ENCODE measurements around the gene CUBN.

Gene CUBN

DNA sequence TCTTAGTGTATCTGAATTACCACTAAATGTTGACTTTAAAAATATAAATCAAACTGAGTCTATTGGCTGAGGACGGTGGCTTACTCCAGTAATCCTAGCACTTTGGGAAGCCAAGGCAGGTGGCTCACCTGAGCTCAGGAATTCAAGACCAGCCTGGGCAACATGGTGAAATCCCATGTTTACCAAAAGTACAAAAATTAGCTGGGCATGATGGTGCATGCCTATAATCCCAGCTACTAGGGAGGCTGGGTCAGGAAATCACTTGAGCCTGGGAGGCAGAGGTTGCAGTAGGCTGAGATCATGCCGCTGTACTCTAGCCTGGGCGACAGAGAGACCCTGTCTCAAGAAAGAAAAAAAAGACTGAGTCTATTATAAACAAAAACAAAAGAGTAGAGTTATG, 205.9 kb downstream of the CUBN start:
- DNase-seq (ENCODE audit: low read depth in 2 of 3, low spot score in 1 of 3) = no peak

DNA sequence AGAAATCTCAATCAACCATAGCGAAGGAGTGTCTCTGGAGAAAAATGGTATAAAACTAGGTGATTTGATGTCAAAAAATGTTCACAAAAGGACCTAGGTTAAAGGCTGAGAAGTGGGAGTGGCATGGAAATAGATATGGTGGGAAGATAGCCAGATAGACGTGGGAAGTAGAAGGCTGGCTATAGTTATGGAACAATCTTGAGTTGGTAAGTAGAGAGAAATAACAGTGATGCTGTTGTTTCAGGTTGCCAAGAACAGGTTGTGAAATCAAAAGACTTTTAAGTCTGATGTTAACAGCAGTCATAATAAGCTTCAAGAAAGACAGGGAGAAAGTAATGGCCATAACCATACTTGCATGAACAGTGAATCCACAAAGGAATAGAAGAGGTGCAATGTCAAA, 206.3 kb downstream of the CUBN start:
- DNase-seq (ENCODE audit: low read depth in 2 of 3, low spot score in 1 of 3) = no peak

DNA sequence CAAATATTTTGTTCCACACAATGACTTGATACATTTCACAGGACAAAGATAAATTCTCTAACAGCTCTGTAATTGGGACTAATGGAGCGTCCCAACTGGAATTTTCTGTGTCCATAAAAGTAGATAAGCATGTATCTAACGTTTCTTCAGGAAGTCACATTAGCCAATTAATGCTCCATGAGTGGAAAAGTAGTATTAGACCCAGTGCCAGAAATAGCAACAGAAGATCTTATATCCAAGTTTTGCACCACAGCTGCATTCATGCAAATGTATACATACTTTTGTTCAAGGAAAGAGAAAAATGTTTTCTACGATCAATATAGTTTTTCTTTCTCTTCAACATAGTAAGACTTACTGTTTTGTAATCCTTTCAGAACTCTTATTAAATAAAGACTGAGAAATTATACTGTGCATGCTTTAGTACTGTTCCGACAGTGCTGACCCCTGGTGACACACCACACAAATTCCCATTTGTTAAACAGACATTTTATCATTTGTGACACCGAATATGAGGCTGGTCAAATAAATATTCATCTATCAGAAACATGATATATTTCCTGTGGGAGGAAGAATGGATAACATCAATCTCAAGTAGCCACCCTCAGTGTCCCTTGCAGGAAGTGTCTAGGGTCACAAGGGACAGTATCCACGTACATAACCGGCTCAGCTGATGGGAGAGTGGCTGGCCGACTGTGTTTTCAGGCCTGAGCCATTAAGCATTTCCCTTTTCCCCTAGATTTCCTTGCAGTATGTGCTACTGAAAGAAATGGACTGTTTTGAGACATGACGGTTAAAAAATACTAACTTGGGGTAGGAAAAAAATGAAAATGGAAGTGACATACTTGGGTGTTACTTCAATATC, 210.3 kb downstream of the CUBN start:
- DNase-seq (ENCODE audit: low read depth in 2 of 3, low spot score in 1 of 3) = no peak

DNA sequence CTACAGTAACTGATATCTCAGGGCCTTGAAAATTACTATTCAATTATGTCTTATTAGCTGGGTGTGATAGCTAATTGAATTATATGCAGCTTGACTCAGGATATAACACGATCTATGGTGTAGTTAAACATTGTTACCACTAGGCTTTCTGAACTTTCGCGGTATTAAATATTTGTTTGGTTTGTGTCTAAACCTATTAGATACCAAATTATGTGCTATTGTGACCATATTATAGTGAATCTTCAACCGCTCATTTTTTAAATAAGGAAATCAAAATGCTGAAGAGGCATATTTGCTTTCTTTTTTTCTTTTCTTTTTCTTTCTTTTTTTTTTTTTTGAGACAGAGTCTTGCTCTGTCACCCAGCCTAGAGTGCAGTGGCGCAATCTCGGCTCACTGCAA, 213.1 kb downstream of the CUBN start:
- DNase-seq (ENCODE audit: low read depth in 2 of 3, low spot score in 1 of 3) = no peak

DNA sequence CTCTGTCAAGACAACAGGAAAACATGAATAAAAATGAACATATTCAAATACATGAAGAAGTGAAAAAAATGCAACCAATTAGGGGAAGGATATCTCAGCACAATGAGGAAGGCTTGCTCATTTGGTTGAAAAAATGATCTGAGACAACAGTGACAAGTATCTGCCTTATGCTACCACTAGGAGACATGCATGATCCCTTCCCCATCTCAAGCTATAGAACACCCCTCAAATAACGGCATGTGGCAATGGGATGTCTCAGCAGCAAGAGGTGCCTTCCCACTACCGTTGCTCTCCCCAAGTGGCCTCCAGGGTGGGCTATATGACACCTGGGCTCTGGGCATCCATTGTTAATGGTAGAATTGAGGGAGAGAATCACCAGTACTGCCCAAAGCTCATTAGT, 214.3 kb downstream of the CUBN start:
- no peak for DNase-seq (ENCODE audit: low read depth in 2 of 3, low spot score in 1 of 3)

DNA sequence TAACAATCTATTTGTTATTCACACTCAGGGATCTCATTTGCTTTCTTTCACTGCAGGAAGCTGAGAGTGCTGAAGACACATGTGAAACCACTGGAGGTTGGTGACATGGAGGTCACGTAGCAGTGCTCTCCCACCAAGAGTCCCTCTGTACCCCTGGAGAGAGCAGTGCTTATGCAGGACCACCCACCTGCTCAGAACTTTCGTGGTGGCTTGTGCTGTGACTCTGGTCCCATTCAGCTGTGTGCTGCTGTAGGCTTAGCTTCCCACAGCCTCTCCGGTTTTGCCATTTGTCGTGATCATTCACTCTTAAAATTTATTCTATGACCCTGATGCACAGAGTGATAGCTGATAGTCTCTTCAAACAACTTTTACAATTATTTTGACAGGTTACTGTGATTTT, 216.3 kb downstream of the CUBN start:
- no peak for DNase-seq (ENCODE audit: low read depth in 2 of 3, low spot score in 1 of 3)

DNA sequence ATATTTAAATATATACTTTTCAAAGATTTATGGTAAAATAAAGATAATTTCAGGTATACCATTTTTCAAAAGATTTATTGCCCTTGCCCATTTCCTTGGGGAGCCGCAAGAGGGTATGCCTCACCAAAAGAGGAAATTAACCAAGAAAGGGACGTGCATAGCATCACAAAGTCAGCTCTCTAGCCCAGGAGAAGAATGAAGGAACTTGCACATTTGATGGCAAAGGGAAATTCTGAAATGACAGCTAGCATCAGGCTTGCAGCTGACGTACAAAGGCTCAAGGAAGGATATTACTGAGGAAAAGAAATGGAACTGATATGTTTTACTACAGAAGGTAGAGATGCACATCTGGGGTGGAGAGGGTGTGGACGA, 218.8 kb downstream of the CUBN start:
- DNase-seq (ENCODE audit: low read depth in 2 of 3, low spot score in 1 of 3) = no peak

DNA sequence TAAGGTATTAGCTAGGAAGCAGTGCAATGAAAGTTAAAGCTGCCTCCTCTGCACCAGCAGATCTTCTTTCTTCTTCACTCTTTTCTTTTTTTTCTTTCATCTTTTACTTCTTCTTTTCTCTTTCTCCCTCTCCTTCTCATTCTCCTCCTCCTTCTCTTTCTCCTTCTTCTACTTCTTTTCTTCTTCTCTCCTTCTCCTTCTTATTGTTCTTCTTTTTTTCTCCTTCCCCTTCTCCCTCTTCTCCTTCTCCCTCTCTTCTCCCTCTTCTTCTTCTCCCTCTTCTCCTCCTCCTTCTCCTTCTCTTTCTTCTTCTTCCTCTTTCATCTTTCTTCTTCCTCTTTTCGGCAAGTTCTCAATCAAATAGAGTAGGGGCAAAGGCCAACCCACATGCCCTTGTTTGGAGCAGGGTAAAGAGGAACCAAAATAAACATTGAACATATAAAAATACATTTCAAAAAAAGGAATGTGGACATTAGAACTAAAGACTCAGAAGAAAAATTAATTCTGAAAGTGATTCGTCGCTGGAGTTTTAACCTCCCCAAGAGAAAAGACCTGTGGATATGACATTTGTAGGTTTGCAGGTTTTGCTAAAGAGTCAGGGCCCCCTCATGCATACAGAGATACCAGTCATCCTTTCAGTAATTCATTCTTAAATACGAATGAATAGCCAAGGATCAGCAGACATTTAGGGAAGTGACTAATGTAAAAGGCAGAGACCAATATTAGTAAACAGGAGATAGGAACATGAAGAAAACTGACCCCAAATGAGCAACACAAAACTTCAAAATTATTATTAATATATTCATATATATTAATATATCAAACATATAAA, 219.4 kb downstream of the CUBN start:
- no peak for DNase-seq (ENCODE audit: low read depth in 2 of 3, low spot score in 1 of 3)

DNA sequence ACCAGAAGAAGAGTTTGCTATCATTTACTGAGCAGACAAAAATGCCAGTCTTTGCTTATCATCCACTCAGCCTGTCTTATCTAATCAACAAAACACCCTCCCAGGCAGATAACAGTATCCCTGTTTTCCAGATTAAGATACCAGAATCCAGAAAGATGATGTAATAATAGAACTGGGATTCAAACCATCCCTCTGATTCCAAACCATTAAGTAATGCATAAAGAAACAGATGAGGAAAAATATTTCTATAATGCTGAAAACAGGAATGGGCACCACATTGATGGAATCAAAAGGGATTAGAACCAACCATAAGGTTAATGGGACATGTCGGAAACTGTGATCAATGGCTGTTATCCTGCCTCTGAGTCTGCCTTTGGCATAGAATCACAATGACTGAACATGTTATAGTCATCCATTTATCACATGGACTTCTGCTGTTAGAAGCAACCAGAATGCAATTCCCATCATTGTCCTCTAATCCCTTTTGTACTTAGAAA, 220.3 kb downstream of the CUBN start:
- no peak for DNase-seq (ENCODE audit: low read depth in 2 of 3, low spot score in 1 of 3)

DNA sequence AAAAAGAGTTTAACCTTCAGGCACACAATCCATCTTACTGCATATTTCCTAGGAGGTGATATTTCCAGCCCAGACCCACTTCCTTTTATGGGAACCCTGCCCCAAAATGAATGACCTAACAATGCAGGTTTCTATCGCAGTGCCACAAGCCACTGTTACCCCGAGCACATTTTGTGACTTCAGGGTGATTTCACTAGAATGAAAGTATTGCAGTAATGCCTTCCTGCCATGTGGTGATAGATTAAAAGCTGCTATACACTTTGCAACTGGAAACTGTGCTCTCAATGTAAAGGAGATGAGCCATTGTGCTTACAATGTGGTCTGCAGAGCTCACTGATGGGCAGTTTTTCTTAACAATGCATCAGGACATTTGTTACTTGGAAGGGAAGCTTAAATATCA, 221.9 kb downstream of the CUBN start:
- no peak for DNase-seq (ENCODE audit: low read depth in 2 of 3, low spot score in 1 of 3)

DNA sequence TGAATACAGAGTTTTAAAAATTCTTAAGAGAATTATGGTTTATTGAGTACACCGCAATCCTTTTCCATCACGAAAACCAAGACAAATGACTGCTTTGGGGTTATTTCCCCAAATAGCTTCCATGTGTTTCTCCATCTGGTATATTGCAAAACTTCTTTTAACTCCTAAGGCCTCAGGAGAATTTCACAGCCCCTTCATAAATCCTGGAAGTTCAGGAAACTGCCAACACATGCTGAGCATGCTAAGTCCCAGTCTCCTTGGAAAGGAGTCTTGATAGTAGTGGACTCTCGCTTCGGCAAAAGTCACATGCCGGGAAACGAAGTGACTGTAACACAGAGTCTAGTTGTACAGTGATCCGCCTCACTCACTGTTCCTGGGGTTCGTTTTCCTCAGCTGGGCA, 224.3 kb downstream of the CUBN start:
- no peak for DNase-seq (ENCODE audit: low read depth in 2 of 3, low spot score in 1 of 3)

DNA sequence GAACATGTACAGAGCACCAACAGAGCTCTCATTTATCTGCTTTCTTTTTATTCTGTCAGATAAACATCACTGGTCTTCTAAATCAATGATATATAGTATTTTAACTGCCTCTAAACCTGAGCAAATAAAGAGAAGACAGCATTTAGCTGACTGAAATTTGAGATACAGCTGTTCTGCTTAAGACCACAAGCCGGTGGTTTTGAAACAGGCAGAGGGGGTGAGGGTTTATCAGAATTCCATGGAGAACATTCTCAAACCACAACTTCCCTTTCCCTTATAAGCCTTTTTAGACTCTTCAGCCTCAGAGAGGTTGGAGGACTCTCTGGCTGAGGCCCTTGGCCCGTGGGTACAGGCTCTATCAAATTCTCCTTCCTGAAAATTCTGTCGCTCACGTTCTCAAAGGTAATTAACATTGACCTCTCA, 225.0 kb downstream of the CUBN start:
- no peak for DNase-seq (ENCODE audit: low read depth in 2 of 3, low spot score in 1 of 3)

DNA sequence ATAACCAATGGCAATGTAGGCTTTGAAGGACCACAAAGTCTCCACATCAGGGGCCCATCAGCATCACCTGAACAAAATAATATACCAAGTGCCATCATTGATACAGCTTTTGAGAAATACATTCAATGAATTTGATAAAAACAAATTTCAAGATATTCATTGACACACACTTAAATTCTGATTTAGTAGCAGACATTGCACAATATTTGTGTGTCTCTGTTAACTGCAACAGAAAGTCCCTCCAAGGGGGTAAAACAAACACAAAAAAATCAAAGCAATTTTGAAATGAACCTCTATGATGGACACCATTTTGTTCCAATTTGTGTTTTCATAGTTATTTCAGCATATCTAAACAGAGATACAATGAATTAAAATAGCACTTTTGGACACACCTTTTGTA, 225.6 kb downstream of the CUBN start:
- DNase-seq (ENCODE audit: low read depth in 2 of 3, low spot score in 1 of 3) = no peak

DNA sequence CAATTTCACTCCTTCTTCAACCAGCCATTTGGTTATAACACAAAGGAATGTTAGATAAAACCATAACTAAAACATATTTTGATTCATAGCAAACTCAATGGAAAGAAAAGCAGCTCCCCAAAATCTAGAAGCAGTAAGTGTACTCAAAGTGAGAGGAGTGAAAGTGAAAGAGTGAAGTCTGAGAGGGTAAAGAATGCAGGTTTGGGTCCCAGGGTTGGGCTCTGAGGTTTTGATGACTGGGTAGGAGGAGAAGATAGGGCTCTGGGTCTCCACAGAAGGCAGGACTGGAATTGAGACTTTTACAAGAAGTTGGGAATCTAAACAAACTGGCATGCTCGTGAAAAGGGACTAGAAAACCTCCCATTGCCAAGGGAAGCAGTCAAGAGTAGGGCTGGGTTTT, 227.0 kb downstream of the CUBN start:
- DNase-seq (ENCODE audit: low read depth in 2 of 3, low spot score in 1 of 3) = peak in 1 of 3 donors; percentile 8

DNA sequence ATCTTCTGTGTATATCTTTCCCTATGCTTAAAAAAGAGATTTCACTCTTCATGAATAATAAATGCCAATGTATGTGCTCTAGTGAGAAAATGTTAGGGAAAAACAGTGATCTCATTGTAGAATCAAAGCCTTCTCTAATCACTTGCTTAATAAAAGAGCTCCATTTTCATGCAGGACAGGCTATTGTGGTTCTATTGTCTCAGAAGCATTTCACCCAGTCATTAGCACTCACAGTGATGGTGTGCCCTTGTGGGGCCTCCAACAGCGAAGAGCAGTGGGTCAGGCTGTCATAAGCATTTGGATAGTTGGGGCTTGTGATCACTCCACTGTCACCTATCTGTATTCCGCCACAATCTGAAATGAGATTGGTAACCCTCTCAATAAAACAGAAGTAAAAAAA, 228.5 kb downstream of the CUBN start:
- no peak for DNase-seq (ENCODE audit: low read depth in 2 of 3, low spot score in 1 of 3)

DNA sequence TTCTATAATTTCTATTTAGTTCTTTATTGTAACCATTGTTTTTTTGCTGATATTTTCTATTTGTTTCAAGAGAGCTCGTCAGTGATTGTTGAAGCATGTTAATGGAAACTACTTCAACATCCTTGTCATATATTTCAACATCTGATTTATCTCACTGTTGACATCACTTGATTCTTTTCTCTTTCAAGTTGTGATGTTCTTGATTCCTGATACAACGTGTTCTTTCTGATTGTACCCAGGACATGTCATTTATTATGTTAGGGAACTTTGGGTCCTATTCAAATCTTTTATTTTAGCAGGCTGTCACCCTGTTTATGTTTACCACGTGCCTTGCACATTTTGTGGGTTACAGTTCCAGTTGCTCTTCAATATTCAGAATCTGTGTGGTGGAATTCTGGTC, 232.6 kb downstream of the CUBN start:
- DNase-seq (ENCODE audit: low read depth in 2 of 3, low spot score in 1 of 3) = no peak

DNA sequence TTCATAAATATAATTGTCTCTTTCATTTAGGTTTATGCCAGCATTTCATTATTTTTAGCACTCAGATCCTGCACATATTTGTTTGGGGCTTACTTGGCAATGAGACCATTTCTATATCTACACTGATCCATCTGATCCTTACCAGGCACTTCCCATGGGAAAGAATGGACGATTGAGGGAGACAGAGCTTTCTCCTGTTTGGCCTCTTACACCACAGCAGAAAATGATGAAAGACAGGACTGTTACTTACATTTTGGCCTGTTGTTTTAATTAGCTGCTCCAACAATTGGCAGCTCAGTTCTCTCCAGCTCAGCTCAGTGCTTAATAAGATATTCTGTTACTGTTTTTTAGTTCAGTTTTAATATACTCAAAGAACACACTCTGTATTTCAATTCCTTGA, 234.8 kb downstream of the CUBN start:
- no peak for DNase-seq (ENCODE audit: low read depth in 2 of 3, low spot score in 1 of 3)

DNA sequence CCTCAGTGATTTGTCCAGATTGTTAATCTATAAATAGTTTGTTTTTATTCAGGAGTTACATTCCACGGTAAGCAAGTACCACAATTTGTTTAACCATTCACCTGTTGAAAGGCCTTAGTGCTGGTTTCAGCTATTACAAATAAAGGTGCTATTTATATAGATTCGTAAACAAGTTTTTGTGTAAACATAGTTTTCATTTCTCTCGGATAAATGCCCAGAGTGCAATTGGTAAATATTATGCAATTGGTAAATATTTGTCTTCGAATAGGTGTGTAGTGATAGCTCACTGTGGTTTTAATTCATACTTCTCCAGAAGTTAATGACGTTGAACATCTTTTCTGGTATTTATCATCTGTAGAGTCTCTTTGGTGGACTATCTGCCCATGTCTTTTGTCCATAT, 235.9 kb downstream of the CUBN start:
- no peak for DNase-seq (ENCODE audit: low read depth in 2 of 3, low spot score in 1 of 3)

DNA sequence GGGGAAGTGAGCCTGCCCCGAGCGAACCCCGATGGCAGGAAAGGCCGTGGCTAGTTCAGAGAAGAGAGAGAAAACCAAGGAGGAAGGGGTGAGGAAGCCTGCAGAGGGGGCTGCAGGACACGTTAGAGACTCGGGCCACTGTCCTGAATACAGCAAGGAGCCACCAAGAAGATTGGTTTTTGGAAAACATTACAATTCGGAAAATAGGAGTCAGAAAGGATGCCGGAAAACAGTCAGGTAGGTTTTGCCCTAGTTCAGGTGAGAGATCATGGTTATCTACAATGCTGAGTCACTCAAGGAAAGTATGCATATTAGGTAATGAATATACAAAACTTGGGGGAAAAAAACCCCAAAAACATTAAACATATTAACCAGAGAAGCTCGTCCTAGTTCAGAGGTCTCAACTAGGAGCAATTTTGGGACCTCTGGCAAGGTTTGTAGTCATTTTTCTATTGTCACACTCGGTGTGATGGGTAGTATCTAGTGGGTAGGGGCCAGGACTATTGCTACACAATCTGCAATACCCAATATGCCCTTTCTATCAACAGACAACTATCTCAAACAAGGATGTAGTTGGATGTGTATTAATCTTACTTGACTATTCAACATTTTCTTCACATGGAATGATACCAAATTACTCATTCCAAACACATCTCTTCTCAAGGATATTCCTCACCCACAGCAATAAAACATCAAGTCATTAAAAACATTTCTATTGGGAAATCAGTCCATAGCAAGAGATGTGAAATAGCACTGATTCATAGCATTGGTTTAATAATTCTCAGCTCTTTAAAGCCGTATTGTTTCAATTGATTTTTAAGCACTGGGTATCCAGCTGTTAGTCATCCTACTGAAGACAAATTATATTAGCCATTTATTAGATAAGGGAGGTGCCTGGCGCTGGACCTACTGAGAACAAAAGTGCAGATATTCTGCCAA, 238.0 kb downstream of the CUBN start:
- peak; percentile 25 to 42 (median 40) for DNase-seq (ENCODE audit: low read depth in 2 of 3, low spot score in 1 of 3)

DNA sequence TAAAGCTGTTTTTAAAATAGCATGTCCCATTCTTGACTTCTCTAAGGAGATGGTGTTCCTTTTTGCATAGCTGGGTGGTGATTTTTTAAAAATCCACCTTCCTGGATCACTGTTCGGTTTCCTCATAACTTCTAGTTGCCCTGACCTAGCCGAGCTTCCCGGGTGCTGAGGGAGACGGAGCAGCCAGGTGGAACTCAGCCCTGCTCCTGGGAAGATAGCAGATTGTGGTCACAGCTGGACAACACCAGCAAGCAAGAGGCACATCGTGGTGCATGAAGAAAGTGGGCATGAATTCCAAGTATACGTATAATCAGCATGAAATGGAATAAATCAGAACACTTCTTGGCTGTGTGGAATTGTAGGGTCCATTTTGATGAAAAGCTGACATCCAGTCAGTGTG, 238.9 kb downstream of the CUBN start:
- no peak for DNase-seq (ENCODE audit: low read depth in 2 of 3, low spot score in 1 of 3)

DNA sequence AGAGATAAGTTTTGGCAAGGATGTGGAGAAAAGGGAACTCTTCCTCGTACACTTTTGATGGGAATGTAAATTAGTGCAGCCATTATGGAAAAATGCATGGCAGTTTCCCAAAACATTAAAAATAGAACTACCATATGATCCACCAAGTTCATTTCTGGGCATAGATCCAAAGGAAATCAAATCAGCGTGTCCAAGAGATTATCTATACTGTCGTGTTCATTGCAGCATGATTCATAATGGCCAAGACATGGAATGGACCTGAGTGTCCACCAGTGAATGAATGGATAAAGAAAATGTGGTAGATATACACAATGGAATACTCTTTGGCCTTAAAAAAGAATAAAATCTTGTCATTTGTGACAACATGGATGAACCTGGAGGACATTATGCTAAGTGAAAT, 242.0 kb downstream of the CUBN start:
- DNase-seq (ENCODE audit: low read depth in 2 of 3, low spot score in 1 of 3) = no peak

Measured in stimulated activated CD4-positive, alpha-beta T cell treated with anti-CD3 and anti-CD28 coated beads, Interleukin-12 subunit alpha, Interleukin-12 subunit beta, amount 100 ng/mL, for 48 hours (primary cell).